Large intestine (tissue), 3 donors: Measurements from ENCODE around the gene FNDC5. TPM values are rescaled to one million over a fixed set of nuclear protein-coding genes. Genes with fewer than 3 reads are reported as not detected.

Experiments used
- DNase-seq, 2 donors: peaks; one replicate each; pipeline versions ENCODE4 v3.0.0 to v3.0.0-alpha.2; 2013
- H3K27ac ChIP-seq: one replicate; pipeline ENCODE4 v1.5.1; 2013; ENCODE audit warnings: low read length
- H3K27me3 ChIP-seq: 2 replicates; pipeline ENCODE4 v1.6.1; 2013; ENCODE audit warnings: low read length; ENCODE audit not compliant: control insufficient read depth, insufficient read depth
- H3K36me3 ChIP-seq: 2 replicates; pipeline ENCODE4 v1.6.1; 2013; ENCODE audit warnings: low read length; ENCODE audit not compliant: control insufficient read depth, insufficient read depth
- H3K4me1 ChIP-seq: one replicate; pipeline ENCODE4 v1.6.1; 2013; ENCODE audit warnings: low read length; ENCODE audit not compliant: control insufficient read depth, insufficient read depth
- H3K4me3 ChIP-seq: one replicate; pipeline ENCODE4 v1.5.1; 2013; ENCODE audit warnings: low read length
- H3K9me3 ChIP-seq: one replicate; pipeline ENCODE4 v1.6.1; 2013; ENCODE audit warnings: mild to moderate bottlenecking, low read depth, low read length, moderate library complexity; ENCODE audit not compliant: control insufficient read depth
- WGBS: methylation state at CpG from one replicate; pipeline ENCODE4 v1.1.5; 2013; ENCODE audit warnings: low lambda C conversion rate; ENCODE audit not compliant: insufficient coverage; 5-methylcytosine and 5-hydroxymethylcytosine counted together
- polyA plus RNA-seq: library from polyadenylated mRNA; unstranded; fragments of 120-200 nt; gene quantifications from one replicate; pipeline ENCODE4 v1.2.1, GENCODE V29; 2013

FNDC5 gene
- polyA plus RNA-seq, 1 donor = 11.0 TPM

- no CpG with 5 or more reads among the region's 4 CpGs for WGBS
These were observed 7.4 kb downstream of the FNDC5 start for GRCh38 chr1:32863218-32863880.

GRCh38 chr1:32861904-32862695 lies 8.6 kb downstream of the FNDC5 start:
- WGBS = no CpG with 5 or more reads among the region's 3 CpGs
- DNase-seq = no peak
- Histone ChIP-seq H3K4me3 (no peak overlapping the region), H3K27ac (no peak overlapping the region), H3K4me1 (no peaks in the 10 kb centered on the region), H3K9me3 (no peaks in the 10 kb centered on the region), H3K27me3 (no peaks in the 10 kb centered on the region), H3K36me3 (peaks cover 14% of the 10 kb centered on the region)

More at GRCh38 chr1:32863218-32863880, 7.4 kb downstream of the FNDC5 start:
- Histone ChIP-seq H3K36me3 (peaks cover 12% of the 10 kb centered on the region), H3K9me3 (no peaks in the 10 kb centered on the region), H3K27me3 (no peaks in the 10 kb centered on the region), H3K4me1 (no peaks in the 10 kb centered on the region), H3K27ac (no peak overlapping the region), H3K4me3 (no peak overlapping the region)
- no peak for DNase-seq

GRCh38 chr1:32860566-32860965 lies 10.1 kb downstream of the FNDC5 start:
- H3K4me3 ChIP-seq = no peak overlapping the region
- H3K4me1 ChIP-seq = no peaks in the 10 kb centered on the region
- no peak for DNase-seq
- H3K27me3 ChIP-seq = no peaks in the 10 kb centered on the region
- peaks cover 27% of the 10 kb centered on the region for H3K36me3 ChIP-seq
- no peak overlapping the region for H3K27ac ChIP-seq
- H3K9me3 ChIP-seq = no peaks in the 10 kb centered on the region

- no peak for DNase-seq
- H3K4me1 ChIP-seq = no peaks in the 10 kb centered on the region
- WGBS = 100% methylated on average over 1 of the region's 2 CpGs
- no peaks in the 10 kb centered on the region for H3K27me3 ChIP-seq
- H3K4me3 ChIP-seq = no peak overlapping the region
- no peaks in the 10 kb centered on the region for H3K9me3 ChIP-seq
- H3K27ac ChIP-seq = no peak overlapping the region
- peaks cover 27% of the 10 kb centered on the region for H3K36me3 ChIP-seq
These were observed 10.8 kb downstream of the FNDC5 start for GRCh38 chr1:32859915-32860314.

- DNase-seq = no peak
- Histone ChIP-seq H3K9me3 (no peaks in the 10 kb centered on the region), H3K36me3 (peaks cover 29% of the 10 kb centered on the region), H3K27ac (no peak overlapping the region), H3K4me3 (no peak overlapping the region), H3K27me3 (no peaks in the 10 kb centered on the region), H3K4me1 (no peaks in the 10 kb centered on the region)
- 100% methylated on average over 1 of the region's 7 CpGs for WGBS
These were observed 11.9 kb downstream of the FNDC5 start for GRCh38 chr1:32858791-32859190.

GRCh38 chr1:32858136-32858535 lies 12.6 kb downstream of the FNDC5 start:
- WGBS = 100% methylated on average over 1 of the region's 2 CpGs
- no peaks in the 10 kb centered on the region for H3K27me3 ChIP-seq
- no peak overlapping the region for H3K27ac ChIP-seq
- no peak overlapping the region for H3K4me3 ChIP-seq
- no peaks in the 10 kb centered on the region for H3K9me3 ChIP-seq
- DNase-seq = no peak
- H3K36me3 ChIP-seq = peaks cover 30% of the 10 kb centered on the region
- H3K4me1 ChIP-seq = no peaks in the 10 kb centered on the region

GRCh38 chr1:32855861-32856617 lies 14.7 kb downstream of the FNDC5 start:
- DNase-seq = peak in 1 of 2 donors; percentile 36
- Histone ChIP-seq H3K9me3 (no peaks in the 10 kb centered on the region), H3K4me3 (no peak overlapping the region), H3K36me3 (peaks cover 36% of the 10 kb centered on the region), H3K4me1 (no peaks in the 10 kb centered on the region), H3K27ac (no peak overlapping the region), H3K27me3 (no peaks in the 10 kb centered on the region)
- 80% methylated on average over 1 of the region's 13 CpGs for WGBS

GRCh38 chr1:32848354-32849063 lies 22.2 kb downstream of the FNDC5 start:
- no peaks in the 10 kb centered on the region for H3K27me3 ChIP-seq
- H3K36me3 ChIP-seq = peaks cover 21% of the 10 kb centered on the region
- no peaks in the 10 kb centered on the region for H3K9me3 ChIP-seq
- 86% methylated on average over 1 of the region's 2 CpGs for WGBS
- DNase-seq = no peak
- H3K4me1 ChIP-seq = no peaks in the 10 kb centered on the region
- H3K4me3 ChIP-seq = no peak overlapping the region
- no peak overlapping the region for H3K27ac ChIP-seq

- Histone ChIP-seq H3K27me3 (no peaks in the 10 kb centered on the region), H3K4me1 (no peaks in the 10 kb centered on the region), H3K9me3 (no peaks in the 10 kb centered on the region), H3K4me3 (no peak overlapping the region), H3K36me3 (peaks cover 52% of the 10 kb centered on the region), H3K27ac (no peak overlapping the region)
- DNase-seq = no peak
- no CpG with 5 or more reads among the region's 1 CpG for WGBS
These were observed 38.8 kb downstream of the FNDC5 start for GRCh38 chr1:32831878-32832277.
